Retinal pigment epithelial cell (primary cell): ENCODE results near the gene BACH2.
"Not testable (repeated sequence)": the region's sequence is repeated elsewhere in the genome, so short reads cannot be mapped to it uniquely, and the experiment has no call there.

Experiments used
- DNase-seq: peaks from one replicate; pipeline ENCODE4 v3.0.0-alpha.2; 2010; ENCODE audit warnings: low read depth
- H3K4me3 ChIP-seq: 2 replicates; pipeline ENCODE4 v1.5.1; 2011; ENCODE audit warnings: mild to moderate bottlenecking, low read length, control low read depth, moderate library complexity
- CTCF ChIP-seq: conservative IDR thresholded peaks from 2 replicates; pipeline ENCODE4 v1.5.1; 2011; ENCODE audit warnings: low read depth, low read length, control low read depth, inconsistent platforms

The BACH2 gene

DNA sequence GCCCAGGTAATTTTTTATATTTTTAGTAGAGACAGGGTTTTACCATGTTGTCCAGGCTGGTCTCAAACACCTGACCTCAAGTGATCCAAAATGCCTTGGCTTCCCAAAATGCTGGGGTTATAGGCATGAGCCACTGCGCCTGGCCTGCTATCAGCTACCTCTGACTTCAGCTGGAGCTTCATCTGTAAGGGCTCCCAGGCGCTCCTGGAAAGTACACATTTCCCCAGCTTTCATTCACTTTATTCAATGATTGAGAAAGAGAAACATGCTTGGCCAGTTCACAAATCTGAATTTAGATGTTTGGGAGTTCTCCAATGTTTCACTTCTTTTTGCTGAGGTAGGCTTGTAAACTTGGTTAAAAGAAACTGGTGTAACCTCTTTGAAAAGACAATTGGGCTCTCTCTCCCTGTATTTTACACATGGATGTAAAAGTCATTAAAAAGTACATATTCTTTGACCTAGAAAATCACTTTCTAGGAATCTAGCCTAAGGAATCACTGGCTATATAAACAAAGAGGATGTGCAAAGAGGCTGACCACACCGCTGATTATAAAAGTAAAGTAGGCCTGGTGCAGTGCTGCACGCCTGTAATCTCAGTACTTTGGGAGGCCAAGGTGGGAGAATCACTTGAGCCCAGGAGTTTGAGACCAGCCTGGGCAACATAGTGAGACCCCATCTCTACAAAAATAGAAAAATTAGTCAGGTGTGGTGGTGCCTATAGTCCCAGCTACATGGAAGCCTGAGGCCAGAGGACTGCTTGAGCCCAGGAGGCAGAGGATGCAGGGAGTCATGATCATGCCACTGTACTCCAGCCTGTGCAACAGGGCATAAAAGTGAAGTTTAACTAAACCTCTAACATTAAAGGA is 128.9 kb downstream of the BACH2 start:
- no peak overlapping the region for H3K4me3 ChIP-seq
- TF ChIP-seq CTCF: no peak
- no peak for DNase-seq

GRCh38 chr6:90166155-90166924 is 130.3 kb downstream of the BACH2 start:
- not testable (repeated sequence) for DNase-seq, H3K4me3 ChIP-seq

DNA sequence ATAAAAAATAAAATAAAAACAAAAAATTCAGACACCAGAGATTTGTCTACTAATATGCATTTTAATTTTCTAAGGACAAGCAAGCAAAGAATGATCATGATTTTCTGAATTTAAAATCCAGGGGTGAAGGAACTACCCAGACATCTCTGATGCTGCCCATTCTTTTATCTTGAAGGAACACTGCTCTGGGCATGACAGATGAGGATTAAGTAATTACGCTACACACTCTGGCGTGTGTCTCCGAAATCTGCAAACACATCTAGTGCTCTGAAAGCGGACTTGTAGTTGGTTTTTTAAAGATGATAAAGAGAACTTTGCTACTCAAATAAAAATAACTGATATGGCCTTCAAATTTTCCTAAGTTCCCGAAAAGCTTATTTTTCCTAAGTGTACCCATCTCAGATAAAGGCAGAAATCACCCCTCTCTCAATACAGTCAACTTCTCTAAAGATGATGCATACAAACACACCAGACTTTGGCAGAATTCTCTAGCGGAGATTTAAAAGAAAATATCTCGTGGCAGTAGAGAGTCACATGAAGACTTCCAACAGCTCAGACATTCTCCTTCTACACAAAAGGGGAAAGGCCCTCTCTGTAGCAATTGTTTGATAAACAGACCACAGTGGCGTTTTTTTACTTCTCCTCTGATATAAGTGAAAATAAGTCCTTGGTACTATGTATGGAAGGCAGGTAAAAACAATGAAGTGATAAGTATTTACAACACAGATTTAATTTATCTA is 133.8 kb downstream of the BACH2 start:
- H3K4me3 ChIP-seq: no peak overlapping the region
- no peak for DNase-seq
- no peak for TF ChIP-seq CTCF

DNA sequence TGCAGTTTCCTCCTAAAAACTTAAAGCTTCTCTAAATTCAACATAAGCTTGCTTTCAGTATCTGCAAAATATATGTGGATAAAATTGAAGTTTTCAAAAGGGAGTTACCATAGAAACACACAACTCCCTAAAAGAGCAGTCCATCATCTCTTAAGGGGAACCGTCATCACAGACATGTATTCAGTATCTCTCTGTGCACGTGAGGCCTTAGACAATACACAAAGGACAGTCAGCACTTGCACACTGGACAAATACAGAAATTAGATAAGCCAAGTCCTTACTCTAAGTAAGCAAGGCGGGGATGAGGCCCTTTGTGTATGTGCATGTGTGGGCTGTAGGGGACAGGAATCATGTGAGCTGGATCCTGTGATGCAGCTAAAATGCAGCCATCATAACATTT is 136.6 kb downstream of the BACH2 start:
- H3K4me3 ChIP-seq: no peak overlapping the region
- DNase-seq: no peak
- TF ChIP-seq CTCF: no peak

GRCh38 chr6:90159452-90159851 is 137.2 kb downstream of the BACH2 start:
- no peak for DNase-seq
- no peak for TF ChIP-seq CTCF

DNA sequence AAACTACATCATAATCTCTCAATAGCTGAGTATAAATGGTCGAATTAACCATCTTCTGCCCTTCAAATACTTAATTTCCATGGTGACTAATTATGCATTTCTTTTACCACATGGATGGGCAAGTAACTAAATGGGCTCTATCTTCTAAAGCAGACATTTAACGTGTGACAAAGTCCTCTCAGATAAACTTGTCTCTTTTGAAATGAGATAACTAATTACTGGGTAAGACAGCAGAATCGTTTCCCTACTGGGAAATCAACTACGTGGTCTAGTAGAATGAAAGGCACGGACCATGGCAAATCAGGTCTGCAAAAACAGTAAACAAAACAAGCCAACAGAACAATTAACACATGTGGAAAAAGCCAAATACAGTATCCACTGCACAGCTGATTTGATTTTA is 137.7 kb downstream of the BACH2 start:
- H3K4me3 ChIP-seq: no peak overlapping the region
- no peak for TF ChIP-seq CTCF
- no peak for DNase-seq

More at GRCh38 chr6:90159452-90159851, 137.2 kb downstream of the BACH2 start:
- H3K4me3 ChIP-seq: no peak overlapping the region

DNA sequence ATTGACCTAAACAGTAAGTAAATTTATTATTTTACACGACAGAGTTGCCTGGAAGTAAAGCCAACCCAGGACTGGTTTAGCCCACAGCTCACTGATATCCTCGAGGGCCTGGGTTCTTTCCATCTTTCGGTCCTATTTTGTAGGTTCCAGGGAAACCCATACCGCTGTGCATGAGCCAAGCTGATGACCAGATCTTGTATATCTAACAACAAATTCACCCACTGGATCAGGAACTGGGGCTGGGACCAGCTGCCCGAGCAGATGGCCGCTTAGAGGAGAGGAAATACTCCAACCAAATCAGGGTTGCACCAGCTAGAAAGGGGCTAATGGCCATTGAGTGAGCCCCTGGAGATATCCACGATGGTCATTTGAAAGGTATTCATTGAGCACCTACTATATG is 139.2 kb downstream of the BACH2 start:
- no peak for TF ChIP-seq CTCF
- no peak overlapping the region for H3K4me3 ChIP-seq
- DNase-seq: no peak
